Body of pancreas (tissue), 4 donors: Measurements from ENCODE around the gene SORCS2. TPM values are rescaled to one million over a fixed set of nuclear protein-coding genes. Genes with fewer than 3 reads are reported as not detected.

Source experiments
- ATAC-seq: fragments of 150-250 bp; one replicate; pipeline ENCODE4 v1.9.1; 2016
- DNase-seq, 4 donors: peaks; one replicate each; pipeline ENCODE4 v3.0.0-alpha.2; 2019
- H3K27ac ChIP-seq, 4 donors: fragments of 200-600 bp; sonication (generic); 1 replicate in 3 of 4; 2 replicates in 1 of 4; pipeline versions ENCODE4 v1.5.1 to v1.6.1; 2016 to 2019; ENCODE audit warnings: mild to moderate bottlenecking in 1 of 4, mixed read lengths in 1 of 4, moderate library complexity in 1 of 4
- H3K27me3 ChIP-seq, 2 donors: fragments of 200-600 bp; sonication (generic); one replicate each; pipeline ENCODE4 v1.6.0; 2016; ENCODE audit warnings: mild to moderate bottlenecking in 1 of 2
- H3K36me3 ChIP-seq, 2 donors: fragments of 200-600 bp; sonication (generic); replicated peaks in 1 of 2; 2 replicates each; pipeline ENCODE4 v1.5.1; 2016; ENCODE audit warnings: low read depth in 2 of 2; ENCODE audit not compliant: insufficient read depth in 1 of 2
- H3K4me1 ChIP-seq: fragments of 200-600 bp; sonication (generic); one replicate; pipeline ENCODE4 v1.6.0; 2016
- H3K4me3 ChIP-seq, 2 donors: fragments of 200-600 bp; sonication (generic); 1 replicate in 1 of 2; 2 replicates in 1 of 2; pipeline ENCODE4 v1.5.1; 2016 to 2019
- H3K9me3 ChIP-seq, 3 donors: fragments of 200-600 bp; sonication (generic); 1 replicate in 2 of 3; 2 replicates in 1 of 3; pipeline ENCODE4 v1.5.1; 2016
- POLR2A ChIP-seq, 3 donors: fragments of 450-650 bp; IDR thresholded peaks; one replicate each; pipeline ENCODE4 v1.6.1; 2016; ENCODE audit warnings: antibody characterized with exemption in 3 of 3, mild to moderate bottlenecking in 2 of 3
- WGBS, 2 donors: methylation state at CpG; one replicate each; pipeline ENCODE4 v1.1.5; 2017; 5-methylcytosine and 5-hydroxymethylcytosine counted together
- intact Hi-C: fragments of 100-400 bp; cut with DNase I; formaldehyde crosslinking; loops from one replicate; pipeline ENCODE4 v1.15.1; 2023
- total RNA-seq, 2 donors: library from RNA; depleted of rRNA; stranded (reverse); fragments of >200 nt; gene quantifications; one replicate each; pipeline ENCODE4 v1.1.0, GENCODE V29; 2016
- TF ChIP-seq, protein P1 (sequence below), 7 experiments: fragments of 450-650 bp in 4 of 7; fragments of 200-600 bp in 3 of 7; sonication (generic) in 3 of 7; IDR thresholded peaks; one replicate each; pipeline ENCODE4 v1.5.1; 2016 to 2019; ENCODE audit warnings: antibody characterized with exemption in 7 of 7

The SORCS2 gene
- total RNA-seq, 2 donors from 2014 or later = 0.26 to 0.33 TPM

DNA sequence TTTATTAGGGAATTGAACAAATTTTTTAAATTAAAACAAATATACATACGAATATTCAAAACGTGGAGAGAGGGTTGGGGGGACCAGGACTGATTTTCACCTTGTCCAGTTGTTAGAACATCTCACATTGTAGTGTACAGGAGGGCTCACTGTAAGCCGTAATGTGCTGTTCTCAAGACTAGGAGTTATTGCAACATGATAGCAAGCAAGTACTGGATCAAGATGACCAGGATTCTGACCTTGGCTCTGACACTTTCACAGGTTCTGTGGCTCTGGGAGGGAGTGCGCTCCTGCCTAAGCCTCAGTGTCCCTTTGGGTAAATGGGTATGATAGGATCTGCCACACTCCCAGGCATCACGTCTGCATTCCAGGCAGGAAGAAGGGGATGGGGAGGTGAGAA is 59.0 kb downstream of the SORCS2 start:
- Histone ChIP-seq H3K4me1 (no peaks in the 10 kb centered on the region), H3K27ac (no peak overlapping the region), H3K9me3 (no peaks in the 10 kb centered on the region), H3K4me3 (no peak overlapping the region), H3K36me3 (no peaks in the 10 kb centered on the region), H3K27me3 (no peaks in the 10 kb centered on the region)
- ATAC-seq (no peak), DNase-seq (no peak)
- TF ChIP-seq POLR2A (IDR thresholded peaks at IDR 0.05) = no peak
- TF ChIP-seq, protein P1, sequence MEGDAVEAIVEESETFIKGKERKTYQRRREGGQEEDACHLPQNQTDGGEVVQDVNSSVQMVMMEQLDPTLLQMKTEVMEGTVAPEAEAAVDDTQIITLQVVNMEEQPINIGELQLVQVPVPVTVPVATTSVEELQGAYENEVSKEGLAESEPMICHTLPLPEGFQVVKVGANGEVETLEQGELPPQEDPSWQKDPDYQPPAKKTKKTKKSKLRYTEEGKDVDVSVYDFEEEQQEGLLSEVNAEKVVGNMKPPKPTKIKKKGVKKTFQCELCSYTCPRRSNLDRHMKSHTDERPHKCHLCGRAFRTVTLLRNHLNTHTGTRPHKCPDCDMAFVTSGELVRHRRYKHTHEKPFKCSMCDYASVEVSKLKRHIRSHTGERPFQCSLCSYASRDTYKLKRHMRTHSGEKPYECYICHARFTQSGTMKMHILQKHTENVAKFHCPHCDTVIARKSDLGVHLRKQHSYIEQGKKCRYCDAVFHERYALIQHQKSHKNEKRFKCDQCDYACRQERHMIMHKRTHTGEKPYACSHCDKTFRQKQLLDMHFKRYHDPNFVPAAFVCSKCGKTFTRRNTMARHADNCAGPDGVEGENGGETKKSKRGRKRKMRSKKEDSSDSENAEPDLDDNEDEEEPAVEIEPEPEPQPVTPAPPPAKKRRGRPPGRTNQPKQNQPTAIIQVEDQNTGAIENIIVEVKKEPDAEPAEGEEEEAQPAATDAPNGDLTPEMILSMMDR (IDR thresholded peaks at IDR 0.05) = no peak
- WGBS, 2 donors = 53 to 70% methylated on average over 3 to 5 of the region's 5 CpGs
- intact Hi-C loops = no loop called here

DNA sequence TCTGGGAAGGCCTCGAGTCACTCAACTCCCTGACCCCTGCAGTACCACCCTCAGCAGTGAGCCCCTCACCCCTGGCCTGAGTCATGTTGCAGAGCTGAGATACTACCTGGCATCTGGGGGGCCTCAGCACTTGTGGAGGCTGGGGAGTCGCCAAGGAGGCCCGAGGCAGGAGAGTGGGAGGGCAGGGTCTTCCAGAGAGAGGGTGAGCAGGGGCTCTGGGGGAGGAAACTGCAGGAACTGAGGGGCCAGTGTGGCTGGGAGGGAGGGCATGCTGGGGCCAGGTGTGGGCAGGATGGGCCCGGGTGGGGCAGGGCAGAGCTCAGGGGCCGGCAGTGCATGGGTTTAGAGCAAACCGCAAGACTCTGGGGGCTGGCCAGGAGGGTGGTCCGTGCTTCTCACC is 59.7 kb downstream of the SORCS2 start:
- H3K9me3 ChIP-seq = no peaks in the 10 kb centered on the region
- no peak for DNase-seq
- intact Hi-C loops = no loop called here
- no peak for TF ChIP-seq POLR2A (IDR thresholded peaks at IDR 0.05)
- TF ChIP-seq, protein P1 (IDR thresholded peaks at IDR 0.05) = no peak
- H3K27ac ChIP-seq = no peak overlapping the region
- WGBS, 2 donors = 55 to 57% methylated on average over 7 of the region's 7 CpGs
- H3K4me1 ChIP-seq = peaks cover 7% of the 10 kb centered on the region
- no peak overlapping the region for H3K4me3 ChIP-seq
- H3K27me3 ChIP-seq = no peaks in the 10 kb centered on the region
- no peaks in the 10 kb centered on the region for H3K36me3 ChIP-seq
- ATAC-seq = no peak

DNA sequence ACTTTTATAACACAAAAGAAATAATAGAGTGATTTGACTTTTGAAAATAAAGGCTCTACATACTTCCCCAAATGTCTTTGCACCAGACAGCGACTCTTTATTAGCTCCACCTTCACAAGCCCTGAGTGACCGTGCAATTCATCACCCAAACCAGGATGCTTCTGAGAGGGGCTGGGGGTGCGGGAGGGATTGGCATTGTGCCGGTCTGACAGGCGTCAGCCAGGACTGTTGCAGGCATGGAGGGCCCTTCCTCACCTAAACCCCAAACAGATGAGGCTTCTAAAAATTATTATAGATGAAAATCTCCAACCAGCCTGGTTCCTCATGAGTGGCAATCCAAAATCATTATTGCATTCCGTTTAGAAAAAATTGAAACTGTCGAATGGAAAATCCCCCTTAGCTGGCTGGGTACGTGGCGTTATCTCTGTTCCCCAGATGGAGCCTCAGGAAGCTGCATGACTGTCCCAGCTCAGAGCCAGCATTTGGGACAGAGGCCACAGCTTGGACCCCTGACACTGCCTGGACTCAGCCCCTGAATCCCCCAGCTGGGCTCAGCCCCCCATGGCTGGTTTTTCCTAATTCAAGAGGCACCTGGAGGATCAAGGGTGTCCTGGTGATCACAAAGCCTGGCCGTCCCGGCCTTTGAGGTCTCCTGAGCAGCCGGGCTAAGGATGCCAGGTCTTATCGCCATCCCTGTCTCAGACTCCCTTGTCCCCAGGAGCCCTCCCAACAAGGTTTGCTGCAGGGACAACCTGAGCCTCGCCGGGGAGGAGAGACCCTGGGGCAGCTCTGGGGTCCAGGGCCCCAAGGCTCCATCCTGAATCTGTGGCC is 60.4 kb downstream of the SORCS2 start:
- DNase-seq (no peak), ATAC-seq (no peak)
- Histone ChIP-seq H3K4me3 (no peak overlapping the region), H3K27ac (no peak overlapping the region), H3K9me3 (no peaks in the 10 kb centered on the region), H3K36me3 (no peaks in the 10 kb centered on the region), H3K4me1 (peaks cover 14% of the 10 kb centered on the region), H3K27me3 (no peaks in the 10 kb centered on the region)
- WGBS, 2 donors = 63 to 78% methylated on average over 14 to 15 of the region's 15 CpGs
- no peak for TF ChIP-seq POLR2A (IDR thresholded peaks at IDR 0.05)
- TF ChIP-seq, protein P1 (IDR thresholded peaks at IDR 0.05) = no peak
- intact Hi-C loops = no loop called here

DNA sequence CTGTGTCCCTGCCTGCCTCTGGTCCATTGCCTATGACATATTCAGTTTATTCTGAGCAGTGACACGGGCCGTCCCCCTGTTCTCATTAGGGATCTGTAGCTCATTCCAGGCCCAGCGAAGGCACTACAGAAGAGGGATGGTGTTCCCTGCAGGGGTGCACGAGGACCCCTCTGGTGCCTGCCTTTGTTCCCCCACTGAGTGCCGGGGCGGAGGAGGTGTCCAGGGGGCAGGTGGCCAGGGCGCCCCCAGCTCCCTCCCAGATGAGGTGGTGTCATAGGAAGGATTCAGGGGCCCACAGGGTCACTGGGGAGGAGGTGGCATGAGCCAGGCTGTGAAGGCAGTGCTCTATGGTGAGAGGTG is 61.0 kb downstream of the SORCS2 start:
- intact Hi-C loops = no loop called here
- Histone ChIP-seq H3K36me3 (no peaks in the 10 kb centered on the region), H3K27me3 (no peaks in the 10 kb centered on the region), H3K9me3 (no peaks in the 10 kb centered on the region), H3K4me1 (peaks cover 14% of the 10 kb centered on the region), H3K4me3 (no peak overlapping the region), H3K27ac (no peak overlapping the region)
- no peak for DNase-seq
- WGBS, 2 donors = 80 to 85% methylated on average over 1 to 7 of the region's 7 CpGs
- TF ChIP-seq, protein P1 (IDR thresholded peaks at IDR 0.05) = no peak
- no peak for TF ChIP-seq POLR2A (IDR thresholded peaks at IDR 0.05)
- ATAC-seq = no peak

DNA sequence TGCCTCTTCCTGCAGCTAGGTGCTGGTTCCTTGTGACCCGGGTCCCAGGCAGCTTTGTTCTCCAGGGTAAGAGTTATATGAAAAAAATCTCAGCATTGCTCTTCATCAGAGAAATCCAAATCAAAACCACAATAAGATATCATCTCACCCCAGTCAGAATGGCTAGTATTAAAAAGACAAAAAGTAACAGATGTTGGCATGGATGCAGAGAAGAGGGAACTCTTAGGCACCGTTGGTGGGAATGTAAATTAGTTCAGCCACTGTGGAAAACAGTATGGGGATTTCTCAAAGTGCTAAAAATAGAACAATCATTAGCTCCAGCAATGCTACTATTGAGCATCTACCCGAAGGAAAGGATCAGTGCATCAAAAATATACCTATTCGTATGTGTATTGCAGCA is 61.5 kb downstream of the SORCS2 start:
- H3K27ac ChIP-seq = no peak overlapping the region
- intact Hi-C loops = no loop called here
- no peak overlapping the region for H3K4me3 ChIP-seq
- H3K9me3 ChIP-seq = no peaks in the 10 kb centered on the region
- TF ChIP-seq, protein P1 (IDR thresholded peaks at IDR 0.05) = no peak
- no peak for TF ChIP-seq POLR2A (IDR thresholded peaks at IDR 0.05)
- ATAC-seq (no peak), DNase-seq (no peak)
- no peaks in the 10 kb centered on the region for H3K36me3 ChIP-seq
- WGBS, 2 donors = 67 to 74% methylated on average over 4 of the region's 4 CpGs
- no peaks in the 10 kb centered on the region for H3K27me3 ChIP-seq
- H3K4me1 ChIP-seq = peaks cover 14% of the 10 kb centered on the region
